ENCODE data around the gene RAB43.

- TF ChIP-seq CTCF (IDR thresholded peaks at IDR 0.05) (no peak), POLR2A (IDR thresholded peaks at IDR 0.05; ENCODE audit: low read depth) (no peak)
Observed at GRCh38 chr3:129101370-129102138, 20.1 kb downstream of the RAB43 start.
